ENCODE measurements around the gene GBP1. TPM values are rescaled to one million over a fixed set of nuclear protein-coding genes. Genes with fewer than 3 reads are reported as not detected.
A peak's percentile ranks its signal among the peaks of the same experiment; 100 is the strongest.
"Not testable (repeated sequence)": the region's sequence is repeated elsewhere in the genome, so short reads cannot be mapped to it uniquely, and the experiment has no call there.

The GBP1 gene
- polyA plus RNA-seq, 1 experiment: 55.3 TPM

DNA sequence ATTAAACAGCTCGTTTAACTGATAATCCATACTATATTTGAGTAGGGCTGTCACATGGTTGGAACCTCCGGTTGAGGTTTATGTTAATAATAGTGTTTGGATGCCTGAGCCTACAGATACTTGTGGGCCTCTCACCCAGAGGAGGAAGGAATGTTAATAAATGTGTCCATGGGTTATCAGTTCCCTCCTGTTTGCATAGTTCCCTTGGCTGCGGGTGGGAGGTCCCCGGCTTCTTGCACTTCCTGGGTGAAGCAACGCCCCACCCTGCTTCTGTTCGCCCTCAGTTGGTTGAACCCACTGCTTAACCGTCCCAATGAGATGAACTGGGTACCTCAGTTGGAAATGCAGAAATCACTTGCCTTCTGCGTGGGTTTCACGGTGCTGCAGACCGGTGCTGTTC is 23.6 kb upstream of the GBP1 start:
- Histone ChIP-seq H3K4me3 (ENCODE audit: low read depth, low read length) (no peak overlapping the region), H3K27me3 (ENCODE audit: control insufficient read depth, insufficient read depth, low read length) (no peaks in the 10 kb centered on the region), H3K36me3 (ENCODE audit: control insufficient read depth, insufficient read depth, low read length) (no peaks in the 10 kb centered on the region)
- no peak for DNase-seq (ENCODE audit: low read depth)
- TF ChIP-seq, protein P1, sequence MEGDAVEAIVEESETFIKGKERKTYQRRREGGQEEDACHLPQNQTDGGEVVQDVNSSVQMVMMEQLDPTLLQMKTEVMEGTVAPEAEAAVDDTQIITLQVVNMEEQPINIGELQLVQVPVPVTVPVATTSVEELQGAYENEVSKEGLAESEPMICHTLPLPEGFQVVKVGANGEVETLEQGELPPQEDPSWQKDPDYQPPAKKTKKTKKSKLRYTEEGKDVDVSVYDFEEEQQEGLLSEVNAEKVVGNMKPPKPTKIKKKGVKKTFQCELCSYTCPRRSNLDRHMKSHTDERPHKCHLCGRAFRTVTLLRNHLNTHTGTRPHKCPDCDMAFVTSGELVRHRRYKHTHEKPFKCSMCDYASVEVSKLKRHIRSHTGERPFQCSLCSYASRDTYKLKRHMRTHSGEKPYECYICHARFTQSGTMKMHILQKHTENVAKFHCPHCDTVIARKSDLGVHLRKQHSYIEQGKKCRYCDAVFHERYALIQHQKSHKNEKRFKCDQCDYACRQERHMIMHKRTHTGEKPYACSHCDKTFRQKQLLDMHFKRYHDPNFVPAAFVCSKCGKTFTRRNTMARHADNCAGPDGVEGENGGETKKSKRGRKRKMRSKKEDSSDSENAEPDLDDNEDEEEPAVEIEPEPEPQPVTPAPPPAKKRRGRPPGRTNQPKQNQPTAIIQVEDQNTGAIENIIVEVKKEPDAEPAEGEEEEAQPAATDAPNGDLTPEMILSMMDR (IDR thresholded peaks at IDR 0.05; ENCODE audit: insufficient read depth, low read depth, low read length): no peak
- POLR2A ChIA-PET: no interaction called here
- CTCF ChIA-PET: no interaction called here

GRCh38 chr1:89087241-89087640 is 22.2 kb upstream of the GBP1 start:
- DNase-seq (ENCODE audit: low read depth): no peak
- no peaks in the 10 kb centered on the region for H3K27me3 ChIP-seq (ENCODE audit: control insufficient read depth, insufficient read depth, low read length)
- no peaks in the 10 kb centered on the region for H3K36me3 ChIP-seq (ENCODE audit: control insufficient read depth, insufficient read depth, low read length)
- ChIA-PET CTCF (no interaction called here), POLR2A (no interaction called here)
- TF ChIP-seq, protein P1 (IDR thresholded peaks at IDR 0.05; ENCODE audit: insufficient read depth, low read depth, low read length): no peak
- H3K4me3 ChIP-seq (ENCODE audit: low read depth, low read length): no peak overlapping the region

- H3K27me3 ChIP-seq (ENCODE audit: control insufficient read depth, insufficient read depth, low read length): no peaks in the 10 kb centered on the region
- TF ChIP-seq, protein P1 (IDR thresholded peaks at IDR 0.05; ENCODE audit: insufficient read depth, low read depth, low read length): peak; percentile 63
- no peaks in the 10 kb centered on the region for H3K36me3 ChIP-seq (ENCODE audit: control insufficient read depth, insufficient read depth, low read length)
- no peak overlapping the region for H3K4me3 ChIP-seq (ENCODE audit: low read depth, low read length)
- POLR2A ChIA-PET: no interaction called here
- DNase-seq (ENCODE audit: low read depth): no peak
- CTCF ChIA-PET: interaction anchor here (0.7 to 1.8 kb wide), 9 partner anchors 15 to 370 kb away, joined by 3 to 13 read pairs (median 4); no protein-coding TSS in a partner anchor
These were observed 20.8 kb upstream of the GBP1 start for GRCh38 chr1:89085781-89086180.

GRCh38 chr1:89081005-89081404 is 16.0 kb upstream of the GBP1 start:
- ChIA-PET POLR2A (no interaction called here), CTCF (interaction anchor here (0.9 to 1.2 kb wide), 2 partner anchors 10 to 275 kb away, joined by 3 read pairs; no protein-coding TSS in a partner anchor)
- TF ChIP-seq, protein P1 (IDR thresholded peaks at IDR 0.05; ENCODE audit: insufficient read depth, low read depth, low read length): no peak
- no peak overlapping the region for H3K4me3 ChIP-seq (ENCODE audit: low read depth, low read length)
- H3K27me3 ChIP-seq (ENCODE audit: control insufficient read depth, insufficient read depth, low read length): no peaks in the 10 kb centered on the region
- no peak for DNase-seq (ENCODE audit: low read depth)
- H3K36me3 ChIP-seq (ENCODE audit: control insufficient read depth, insufficient read depth, low read length): no peaks in the 10 kb centered on the region

DNA sequence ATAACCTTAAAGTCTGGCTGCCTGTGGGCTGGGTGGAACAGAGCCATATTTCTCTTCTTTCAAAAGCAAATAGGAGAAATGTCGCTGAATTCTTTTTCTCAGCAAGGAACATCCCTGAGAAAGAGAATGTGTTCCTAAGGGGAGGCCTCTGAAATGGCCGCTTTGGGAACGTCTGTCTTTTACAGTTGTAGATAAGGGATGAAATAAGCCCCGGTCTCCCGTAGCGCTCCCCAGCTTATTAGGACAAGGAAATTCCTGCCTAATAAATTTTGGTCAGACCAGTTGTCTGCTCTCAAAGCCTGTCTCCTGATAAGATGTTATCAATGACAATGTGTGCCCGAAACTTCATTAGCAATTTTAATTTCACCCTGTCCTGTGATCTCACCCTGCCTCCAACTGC is 15.1 kb upstream of the GBP1 start:
- CTCF ChIA-PET, POLR2A ChIA-PET: not testable (repeated sequence)

DNA sequence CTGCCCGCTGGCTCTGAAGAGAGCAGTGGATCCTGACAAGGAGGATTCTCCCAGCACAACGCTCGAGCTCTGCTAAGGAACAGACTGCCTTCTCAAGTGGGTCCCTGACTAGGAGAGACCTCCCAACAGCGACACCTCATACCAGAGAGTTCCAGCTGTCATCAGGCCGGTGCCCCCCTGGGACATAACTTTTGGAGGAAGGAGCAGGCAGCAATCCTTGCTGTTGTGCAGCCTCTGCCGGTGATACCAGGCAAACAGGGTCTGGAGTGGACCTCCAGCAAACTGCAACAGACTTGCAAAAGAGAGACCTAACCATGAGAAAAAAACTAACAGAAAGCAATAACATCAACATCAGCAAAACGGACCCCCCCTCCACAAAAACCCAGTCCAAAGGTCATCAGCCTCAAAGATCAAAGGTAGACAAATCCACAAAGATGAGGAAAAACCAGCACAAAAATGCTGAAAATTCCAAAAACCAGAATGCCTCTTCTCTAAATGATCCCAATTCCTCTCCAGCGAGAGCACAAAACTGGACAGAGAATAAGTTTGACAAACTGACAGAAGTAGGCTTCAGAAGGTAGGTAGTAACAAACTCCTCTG is 7.6 kb upstream of the GBP1 start:
- POLR2A ChIA-PET; H3K36me3 ChIP-seq (ENCODE audit: control insufficient read depth, insufficient read depth, low read length); DNase-seq (ENCODE audit: low read depth); H3K27me3 ChIP-seq (ENCODE audit: control insufficient read depth, insufficient read depth, low read length); H3K4me3 ChIP-seq (ENCODE audit: low read depth, low read length): not testable (repeated sequence)
- CTCF ChIA-PET: interaction anchor here (0.7 to 1.1 kb wide), 2 partner anchors 12 to 235 kb away, joined by 3 read pairs; no protein-coding TSS in a partner anchor

More for the DNA sequence above, 15.1 kb upstream of the GBP1 start:
- not testable (repeated sequence) for H3K27me3 ChIP-seq (ENCODE audit: control insufficient read depth, insufficient read depth, low read length); DNase-seq (ENCODE audit: low read depth); H3K4me3 ChIP-seq (ENCODE audit: low read depth, low read length); H3K36me3 ChIP-seq (ENCODE audit: control insufficient read depth, insufficient read depth, low read length)

Measured in BJ (cell line).